ENCODE measurements around the gene ICOS.

Gene ICOS

DNA sequence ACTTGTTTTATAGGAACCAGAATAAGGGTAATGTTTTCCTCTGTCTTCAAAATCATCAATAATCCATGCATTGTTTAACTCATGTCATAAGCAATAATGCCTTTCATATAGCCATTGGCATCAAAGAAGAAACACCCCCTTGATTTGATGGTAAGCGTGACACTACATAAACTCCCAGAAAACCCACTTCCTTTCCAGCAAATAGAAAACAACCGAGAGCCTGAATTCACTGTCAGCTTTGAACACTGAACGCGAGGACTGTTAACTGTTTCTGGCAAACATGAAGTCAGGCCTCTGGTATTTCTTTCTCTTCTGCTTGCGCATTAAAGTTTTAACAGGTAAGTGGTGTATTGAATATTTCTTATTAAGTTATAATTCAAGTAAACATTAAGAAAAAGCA lies at the start of gene ICOS:
Gene ICOS, plus strand, starts transcription at position 229 of the 400 bp plus-strand sequence. Its CDS starts 52 bp downstream, at position 281.
- no peak within 1 kb of the TSS for H3K4me3 ChIP-seq (ENCODE audit: low read length)
- DNase-seq (ENCODE audit: low read depth) = no peak
- TF ChIP-seq CTCF (conservative IDR thresholded peaks at IDR 0.05; ENCODE audit: low read depth, low read length) = no peak

GRCh38 chr2:203887677-203888076 lies 48.9 kb upstream of the ICOS start:
- no peak overlapping the region for H3K4me3 ChIP-seq (ENCODE audit: low read length)
- no peak for TF ChIP-seq CTCF (conservative IDR thresholded peaks at IDR 0.05; ENCODE audit: low read depth, low read length)
- peak; percentile 7 for DNase-seq (ENCODE audit: low read depth)

DNA sequence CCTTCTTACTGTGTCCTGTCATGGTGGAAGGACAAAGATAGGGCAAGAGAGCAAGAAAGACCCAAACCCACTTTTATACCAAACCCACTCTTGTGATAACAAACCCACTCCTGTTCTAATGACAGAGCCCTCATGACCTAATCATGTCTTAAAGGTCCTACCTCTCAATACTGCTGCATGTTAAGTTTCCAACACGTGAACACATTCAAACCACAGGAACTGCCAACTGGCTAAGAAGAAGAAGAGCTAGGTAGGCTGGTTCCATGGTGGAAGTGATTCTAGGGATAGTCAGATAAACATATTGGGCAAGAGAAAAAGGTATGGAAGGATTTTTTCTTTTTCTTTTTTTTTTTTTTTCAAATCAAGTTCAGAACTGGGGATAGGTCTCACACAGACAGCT lies 47.0 kb upstream of the ICOS start:
- no peak for TF ChIP-seq CTCF (conservative IDR thresholded peaks at IDR 0.05; ENCODE audit: low read depth, low read length)
- H3K4me3 ChIP-seq (ENCODE audit: low read length) = no peak overlapping the region
- DNase-seq (ENCODE audit: low read depth) = no peak

GRCh38 chr2:203889944-203890343 lies 46.6 kb upstream of the ICOS start:
- H3K4me3 ChIP-seq (ENCODE audit: low read length) = no peak overlapping the region
- no peak for TF ChIP-seq CTCF (conservative IDR thresholded peaks at IDR 0.05; ENCODE audit: low read depth, low read length)
- DNase-seq (ENCODE audit: low read depth) = no peak

DNA sequence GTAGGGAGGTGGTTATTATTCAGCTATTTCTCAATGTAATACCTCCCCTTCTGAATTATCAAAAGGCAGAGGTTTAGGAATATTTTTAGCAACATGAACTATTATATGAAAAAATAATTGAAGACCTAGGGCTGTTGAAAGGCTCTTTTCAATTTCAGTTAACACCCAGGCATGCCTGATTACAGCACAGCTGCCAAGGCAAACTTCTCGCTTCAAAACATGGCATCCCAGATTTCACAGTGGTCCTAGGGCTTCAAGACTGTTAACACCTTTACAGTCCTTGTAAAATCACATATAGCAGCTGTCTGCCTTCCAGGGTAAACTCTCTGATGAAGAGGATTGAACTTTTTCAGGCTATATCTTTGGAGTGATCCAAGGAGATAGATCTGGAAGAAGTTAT lies 45.8 kb upstream of the ICOS start:
- H3K4me3 ChIP-seq (ENCODE audit: low read length) = no peak overlapping the region
- DNase-seq (ENCODE audit: low read depth) = no peak
- TF ChIP-seq CTCF (conservative IDR thresholded peaks at IDR 0.05; ENCODE audit: low read depth, low read length) = no peak

GRCh38 chr2:203891474-203891873 lies 45.1 kb upstream of the ICOS start:
- DNase-seq (ENCODE audit: low read depth) = no peak
- no peak for TF ChIP-seq CTCF (conservative IDR thresholded peaks at IDR 0.05; ENCODE audit: low read depth, low read length)
- no peak overlapping the region for H3K4me3 ChIP-seq (ENCODE audit: low read length)

DNA sequence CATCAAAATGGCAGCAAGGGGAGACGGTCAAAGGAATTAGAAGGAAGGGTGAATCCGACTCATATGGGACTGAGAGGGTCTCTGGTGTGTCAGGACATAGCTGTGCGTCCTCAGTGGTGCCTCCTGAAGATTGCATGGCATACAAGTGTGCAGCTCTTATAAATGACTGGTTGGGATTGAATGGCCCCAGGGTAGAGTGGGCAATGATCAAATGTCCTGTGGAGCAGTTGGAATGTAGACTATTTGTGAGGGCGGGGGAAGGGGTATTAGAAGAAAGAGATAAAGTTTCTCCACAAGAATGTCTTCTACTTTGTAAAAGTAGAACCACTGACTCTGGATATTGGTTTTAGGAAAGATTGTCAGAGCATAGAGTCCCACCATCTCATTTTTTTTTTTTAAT lies 44.4 kb upstream of the ICOS start:
- no peak overlapping the region for H3K4me3 ChIP-seq (ENCODE audit: low read length)
- DNase-seq (ENCODE audit: low read depth) = no peak
- TF ChIP-seq CTCF (conservative IDR thresholded peaks at IDR 0.05; ENCODE audit: low read depth, low read length) = no peak
